Caco-2 (cell line): ENCODE results near the gene CLTC. TPM values are rescaled to one million over a fixed set of nuclear protein-coding genes. Genes with fewer than 3 reads are reported as not detected.

ENCODE experiments used
- BruUV-seq: library from RNA; stranded (reverse); fragments of 400-500 nt; replicated peaks from 2 replicates; lab custom pipeline; 2021; lab: Mats Ljungman, UMichigan
- CTCF ChIA-PET: fragments of 300-600 bp; sonication (Branson Sonifier 250); formaldehyde crosslinking; loops from one replicate; lab custom pipeline; 2022; ENCODE audit warnings: antibody characterized with exemption; lab: Charles Lee
- POLR2A ChIA-PET: fragments of 300-600 bp; sonication (Branson Sonifier 250); formaldehyde crosslinking; loops from one replicate; lab custom pipeline; 2022; ENCODE audit warnings: antibody characterized with exemption; lab: Charles Lee
- DNase-seq, 2 experiments: peaks; one replicate each; pipeline versions ENCODE4 v3.0.0 to v3.0.0-alpha.2; 2020 to 2022
- H3K27me3 ChIP-seq: replicated peaks from 2 replicates; pipeline ENCODE4 v1.6.0; 2011; ENCODE audit warnings: low read length; ENCODE audit not compliant: control insufficient read depth, insufficient read depth
- H3K36me3 ChIP-seq: 2 replicates; pipeline ENCODE4 v1.5.1; 2011; ENCODE audit warnings: low read length; ENCODE audit not compliant: control insufficient read depth, insufficient read depth
- H3K4me1 ChIP-seq: fragments of 250-450 bp; sonication (Bioruptor Pico); 2 replicates; pipeline ENCODE4 v1.5.1; 2020; ENCODE audit warnings: mild to moderate bottlenecking
- H3K4me3 ChIP-seq: 2 replicates; pipeline ENCODE4 v1.5.1; 2011; ENCODE audit warnings: low read depth, mild to moderate bottlenecking, control low read depth, low read length
- H3K9me3 ChIP-seq: fragments of 250-450 bp; sonication (Bioruptor Pico); 2 replicates; pipeline ENCODE4 v1.5.1; 2020; ENCODE audit warnings: mild to moderate bottlenecking, moderate library complexity
- H3K27ac Mint-ChIP-seq: one replicate; pipeline ENCODE4 v1.8.0; 2022; ENCODE audit warnings: mixed read lengths; ENCODE audit not compliant: unreplicated experiment
- H3K27me3 Mint-ChIP-seq: one replicate; pipeline ENCODE4 v1.8.0; 2022; ENCODE audit warnings: mixed read lengths; ENCODE audit not compliant: insufficient read depth, unreplicated experiment
- H3K36me3 Mint-ChIP-seq: one replicate; pipeline ENCODE4 v1.8.0; 2022; ENCODE audit warnings: mild to moderate bottlenecking, mixed read lengths; ENCODE audit not compliant: insufficient read depth, unreplicated experiment
- H3K4me1 Mint-ChIP-seq: one replicate; pipeline ENCODE4 v1.8.0; 2022; ENCODE audit warnings: low read depth, mixed read lengths; ENCODE audit not compliant: unreplicated experiment
- H3K4me3 Mint-ChIP-seq: one replicate; pipeline ENCODE4 v1.8.0; 2022; ENCODE audit warnings: mild to moderate bottlenecking, moderate library complexity, mixed read lengths; ENCODE audit not compliant: unreplicated experiment
- H3K9me3 Mint-ChIP-seq: one replicate; pipeline ENCODE4 v1.8.0; 2022; ENCODE audit warnings: mixed read lengths; ENCODE audit not compliant: unreplicated experiment
- intact Hi-C: fragments of 100-400 bp; cut with micrococcal nuclease; formaldehyde crosslinking; loops from one replicate; pipeline ENCODE4 v1.10.0; 2022; ENCODE audit not compliant: unreplicated experiment
- total RNA-seq: library from RNA; stranded (reverse); gene quantifications from 2 replicates; pipeline ENCODE4 v1.2.3, GENCODE V29; 2022
- TF ChIP-seq, protein P1 (sequence below), 2 experiments: fragments of 200-600 bp in 1 of 2; IDR thresholded peaks; 1 replicate in 1 of 2; 2 replicates in 1 of 2; pipeline versions ENCODE4 v1.5.1 to v1.8.0; 2011 to 2022; ENCODE audit warnings: antibody characterized with exemption in 1 of 2, control low read depth in 1 of 2, inconsistent platforms in 1 of 2, low read depth in 1 of 2, low read length in 1 of 2, mild to moderate bottlenecking in 1 of 2, moderate library complexity in 1 of 2; ENCODE audit not compliant: insufficient read depth in 1 of 2, severe bottlenecking in 1 of 2, unreplicated experiment in 1 of 2

The CLTC gene
- total RNA-seq, 1 experiment from 2014 or later: 289 TPM

DNA sequence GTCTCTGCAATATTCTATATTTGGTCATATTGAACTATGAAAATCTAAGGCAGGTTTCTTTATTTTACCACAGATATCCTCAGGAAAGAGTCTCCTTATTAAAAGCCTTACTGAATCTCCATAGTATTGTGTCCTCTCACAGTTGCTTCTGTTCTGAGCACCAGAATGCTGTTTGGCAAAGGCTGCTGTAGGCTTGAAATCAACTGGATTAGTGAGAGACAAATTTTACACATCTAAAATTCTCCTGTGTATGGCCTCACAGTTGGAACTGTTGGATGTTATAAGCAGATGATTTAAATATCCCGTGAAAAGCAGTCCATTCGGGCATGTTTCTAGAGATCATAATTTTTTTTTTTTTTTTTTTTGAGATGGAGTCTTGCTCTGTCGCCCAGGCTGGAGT, 9.5 kb downstream of the CLTC start:
- H3K36me3 ChIP-seq: no peaks in the 10 kb centered on the region
- no peak overlapping the region for H3K4me3 Mint-ChIP-seq
- H3K27ac Mint-ChIP-seq: no peak overlapping the region
- ChIA-PET CTCF (no interaction called here), POLR2A (no interaction called here)
- BruUV-seq: no TSS peak
- no peaks in the 10 kb centered on the region for H3K27me3 Mint-ChIP-seq
- no peaks in the 10 kb centered on the region for H3K9me3 ChIP-seq
- H3K4me1 ChIP-seq: peaks cover 18% of the 10 kb centered on the region
- no peak for DNase-seq
- intact Hi-C loops: no loop called here
- H3K27me3 ChIP-seq: no peaks in the 10 kb centered on the region
- H3K36me3 Mint-ChIP-seq: peaks cover 31% of the 10 kb centered on the region
- no peak overlapping the region for H3K4me3 ChIP-seq
- no peaks in the 10 kb centered on the region for H3K9me3 Mint-ChIP-seq
- TF ChIP-seq, protein P1, sequence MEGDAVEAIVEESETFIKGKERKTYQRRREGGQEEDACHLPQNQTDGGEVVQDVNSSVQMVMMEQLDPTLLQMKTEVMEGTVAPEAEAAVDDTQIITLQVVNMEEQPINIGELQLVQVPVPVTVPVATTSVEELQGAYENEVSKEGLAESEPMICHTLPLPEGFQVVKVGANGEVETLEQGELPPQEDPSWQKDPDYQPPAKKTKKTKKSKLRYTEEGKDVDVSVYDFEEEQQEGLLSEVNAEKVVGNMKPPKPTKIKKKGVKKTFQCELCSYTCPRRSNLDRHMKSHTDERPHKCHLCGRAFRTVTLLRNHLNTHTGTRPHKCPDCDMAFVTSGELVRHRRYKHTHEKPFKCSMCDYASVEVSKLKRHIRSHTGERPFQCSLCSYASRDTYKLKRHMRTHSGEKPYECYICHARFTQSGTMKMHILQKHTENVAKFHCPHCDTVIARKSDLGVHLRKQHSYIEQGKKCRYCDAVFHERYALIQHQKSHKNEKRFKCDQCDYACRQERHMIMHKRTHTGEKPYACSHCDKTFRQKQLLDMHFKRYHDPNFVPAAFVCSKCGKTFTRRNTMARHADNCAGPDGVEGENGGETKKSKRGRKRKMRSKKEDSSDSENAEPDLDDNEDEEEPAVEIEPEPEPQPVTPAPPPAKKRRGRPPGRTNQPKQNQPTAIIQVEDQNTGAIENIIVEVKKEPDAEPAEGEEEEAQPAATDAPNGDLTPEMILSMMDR (IDR thresholded peaks at IDR 0.05; ENCODE audit: insufficient read depth in 1 of 2, low read depth in 1 of 2, low read length in 1 of 2, severe bottlenecking in 1 of 2, unreplicated experiment in 1 of 2): no peak
- H3K4me1 Mint-ChIP-seq: peaks cover 13% of the 10 kb centered on the region

DNA sequence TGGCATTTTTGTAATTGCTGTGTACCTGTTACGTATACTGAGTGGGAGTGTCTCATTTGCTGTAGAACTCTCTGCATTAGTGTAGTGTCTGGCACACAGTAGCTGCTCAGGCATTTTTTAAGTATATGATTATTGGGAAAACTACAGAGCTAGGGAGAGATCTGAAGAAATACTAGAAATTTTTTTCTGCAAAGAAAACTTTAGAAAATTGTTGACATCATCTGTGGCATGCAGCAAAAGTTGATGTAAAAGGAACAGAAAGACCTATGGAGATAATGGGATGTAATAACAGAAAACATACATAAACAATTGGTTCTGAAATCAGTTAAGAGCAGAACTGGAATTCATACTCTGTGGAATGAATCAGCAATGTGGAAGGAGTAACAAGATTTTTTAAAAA, 11.6 kb downstream of the CLTC start:
- ChIA-PET POLR2A (no interaction called here), CTCF (no interaction called here)
- no peaks in the 10 kb centered on the region for H3K27me3 Mint-ChIP-seq
- no TSS peak for BruUV-seq
- peaks cover 45% of the 10 kb centered on the region for H3K36me3 Mint-ChIP-seq
- Histone ChIP-seq H3K4me3 (no peak overlapping the region), H3K27me3 (no peaks in the 10 kb centered on the region), H3K9me3 (no peaks in the 10 kb centered on the region), H3K4me1 (peaks cover 12% of the 10 kb centered on the region), H3K36me3 (no peaks in the 10 kb centered on the region)
- no peaks in the 10 kb centered on the region for H3K9me3 Mint-ChIP-seq
- peak overlapping the region; percentile 6 for H3K27ac Mint-ChIP-seq
- peaks cover 13% of the 10 kb centered on the region for H3K4me1 Mint-ChIP-seq
- no peak overlapping the region for H3K4me3 Mint-ChIP-seq
- DNase-seq: no peak
- intact Hi-C loops: no loop called here
- TF ChIP-seq, protein P1 (IDR thresholded peaks at IDR 0.05; ENCODE audit: insufficient read depth in 1 of 2, low read depth in 1 of 2, low read length in 1 of 2, severe bottlenecking in 1 of 2, unreplicated experiment in 1 of 2): no peak

DNA sequence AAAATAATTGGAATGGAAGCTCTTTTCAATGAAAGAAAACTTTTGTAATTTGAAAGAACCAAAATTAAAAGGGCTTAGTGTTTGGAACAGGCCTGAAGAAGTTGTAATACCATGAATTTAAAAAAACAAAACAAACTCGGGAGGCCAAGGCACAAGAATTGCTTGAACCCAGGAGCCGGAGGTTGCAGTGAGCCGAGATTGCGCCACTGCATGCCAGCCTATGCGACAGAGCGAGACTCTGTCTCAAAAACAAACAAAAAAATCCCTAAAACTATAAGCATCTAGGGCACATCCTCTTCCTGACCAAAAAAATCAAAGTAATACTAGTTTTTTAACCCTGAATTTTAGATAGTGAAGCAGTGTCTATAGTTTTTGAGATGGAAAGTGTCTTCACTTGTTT, 12.7 kb downstream of the CLTC start:
- H3K4me1 ChIP-seq: peaks cover 8% of the 10 kb centered on the region
- H3K36me3 ChIP-seq: no peaks in the 10 kb centered on the region
- intact Hi-C loops: no loop called here
- H3K4me1 Mint-ChIP-seq: peaks cover 13% of the 10 kb centered on the region
- H3K4me3 ChIP-seq: no peak overlapping the region
- CTCF ChIA-PET: no interaction called here
- DNase-seq: no peak
- no peak overlapping the region for H3K4me3 Mint-ChIP-seq
- H3K27ac Mint-ChIP-seq: no peak overlapping the region
- no peaks in the 10 kb centered on the region for H3K9me3 Mint-ChIP-seq
- no peaks in the 10 kb centered on the region for H3K9me3 ChIP-seq
- H3K36me3 Mint-ChIP-seq: peaks cover 45% of the 10 kb centered on the region
- TF ChIP-seq, protein P1 (IDR thresholded peaks at IDR 0.05; ENCODE audit: insufficient read depth in 1 of 2, low read depth in 1 of 2, low read length in 1 of 2, severe bottlenecking in 1 of 2, unreplicated experiment in 1 of 2): no peak
- POLR2A ChIA-PET: interaction anchor here (0.6 kb wide), 1 partner anchor 17 kb away, joined by 3 read pairs; no protein-coding TSS in a partner anchor
- no peaks in the 10 kb centered on the region for H3K27me3 Mint-ChIP-seq
- no TSS peak for BruUV-seq
- no peaks in the 10 kb centered on the region for H3K27me3 ChIP-seq
